Measurements from ENCODE around the gene PGA5.

Gene PGA5

GRCh38 chr11:61297341-61297740 lies 56.4 kb downstream of the PGA5 start:
- FAIRE-seq (no peak), DNase-seq (ENCODE audit: insufficient read length, low spot score) (no peak)
- no peak for TF ChIP-seq CTCF (IDR thresholded peaks at IDR 0.05; ENCODE audit: insufficient read depth, missing control alignments)

- no peak for FAIRE-seq
Observed at GRCh38 chr11:61297746-61298145, 56.8 kb downstream of the PGA5 start.

DNA sequence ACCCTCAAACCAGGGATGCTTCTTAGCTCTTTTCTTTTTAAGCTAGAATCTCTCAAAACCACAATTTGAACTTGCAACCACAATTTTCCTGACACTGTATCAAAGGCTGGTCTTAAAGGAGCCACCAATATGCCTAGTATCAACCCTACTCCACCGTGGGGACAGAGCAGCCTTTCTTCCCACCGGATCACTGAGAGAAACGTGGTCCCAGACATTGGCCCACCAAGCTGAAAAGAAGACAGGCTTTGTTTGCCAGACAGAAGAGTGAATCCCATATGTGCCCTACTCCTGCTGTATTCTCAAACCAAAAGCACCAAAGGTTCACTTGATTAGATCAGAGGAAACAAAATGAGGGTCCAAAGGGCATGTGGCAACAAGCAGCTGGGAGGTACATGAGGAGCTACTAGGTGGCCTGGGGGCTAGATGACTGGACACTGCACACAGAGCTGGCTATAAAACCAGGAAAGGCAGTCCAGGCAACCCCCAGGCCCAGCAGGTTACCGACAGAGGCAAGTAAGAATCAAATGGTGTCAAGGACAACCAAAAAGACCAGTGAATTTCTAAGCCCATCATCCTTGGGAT lies 57.8 kb downstream of the PGA5 start:
- no peak for FAIRE-seq
- no peak for DNase-seq (ENCODE audit: insufficient read length, low spot score)
- TF ChIP-seq CTCF (IDR thresholded peaks at IDR 0.05; ENCODE audit: insufficient read depth, missing control alignments) = no peak

More at GRCh38 chr11:61297746-61298145, 56.8 kb downstream of the PGA5 start:
- DNase-seq (ENCODE audit: insufficient read length, low spot score) = no peak
- no peak for TF ChIP-seq CTCF (IDR thresholded peaks at IDR 0.05; ENCODE audit: insufficient read depth, missing control alignments)
